HG02884 (cell line): ENCODE measurements around the gene DLX4.

Experiments
- ATAC-seq: cut with Tn5 transposase; IDR thresholded peaks from one replicate; pipeline ENCODE4 v1.9.1; 2021; ENCODE audit warnings: mild to moderate bottlenecking, moderate library complexity; ENCODE audit not compliant: unreplicated experiment

DLX4 gene

DNA sequence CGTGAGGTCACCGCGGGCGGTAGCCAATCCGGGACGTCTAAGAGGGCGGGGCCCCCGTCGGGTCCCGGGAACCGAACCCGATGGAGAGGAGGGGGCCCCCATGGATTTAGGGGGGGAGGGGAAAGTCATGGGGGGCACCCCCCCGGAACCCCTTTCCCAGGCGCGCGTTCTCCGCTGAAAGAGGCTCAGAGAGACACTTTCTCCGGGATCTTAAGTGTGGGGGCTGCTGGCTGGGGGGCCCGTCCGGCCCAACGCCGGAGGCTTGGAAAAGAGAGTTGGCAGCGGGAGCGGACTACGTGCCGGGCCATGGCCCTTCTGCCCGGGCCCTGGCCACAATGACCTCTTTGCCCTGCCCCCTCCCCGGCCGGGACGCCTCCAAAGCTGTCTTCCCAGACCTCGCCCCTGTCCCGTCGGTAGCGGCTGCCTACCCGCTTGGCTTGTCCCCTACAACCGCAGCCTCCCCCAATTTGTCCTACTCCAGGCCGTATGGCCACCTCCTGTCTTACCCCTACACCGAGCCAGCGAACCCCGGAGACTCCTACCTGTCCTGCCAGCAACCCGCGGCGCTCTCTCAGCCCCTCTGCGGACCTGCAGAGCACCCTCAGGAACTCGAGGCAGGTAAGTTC, at the start of gene DLX4:
Gene DLX4 (plus strand): TSS at position 57 of the 626 bp plus-strand sequence. CDS start 279 bp downstream, at position 336.
- no peak for ATAC-seq

- no peak for ATAC-seq
These were observed 48.8 kb upstream of the DLX4 start for GRCh38 chr17:49920030-49920769.

GRCh38 chr17:49922095-49922494, 46.9 kb upstream of the DLX4 start:
- no peak for ATAC-seq

GRCh38 chr17:49924116-49924515, 44.9 kb upstream of the DLX4 start:
- ATAC-seq = no peak

GRCh38 chr17:49924589-49924988, 44.4 kb upstream of the DLX4 start:
- no peak for ATAC-seq

DNA sequence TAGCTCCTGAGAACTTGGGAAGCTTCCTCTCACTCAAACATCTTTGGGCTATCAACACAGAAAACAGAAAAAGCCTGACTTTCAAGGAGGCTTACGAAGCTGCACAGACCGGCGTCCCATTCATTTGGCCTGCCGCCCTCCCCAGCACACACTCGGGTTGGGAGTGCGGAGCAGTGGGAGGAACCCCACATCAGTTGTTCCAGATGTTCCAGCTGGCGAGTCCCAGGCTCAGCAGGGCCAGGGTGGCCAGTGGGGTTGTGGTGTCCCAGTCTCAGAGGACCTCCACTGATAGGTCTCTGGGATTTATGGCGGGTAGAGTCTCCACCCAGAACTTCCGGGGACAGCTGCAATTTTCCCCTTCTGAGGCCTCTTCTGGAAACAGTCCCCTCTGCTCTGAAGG, 43.1 kb upstream of the DLX4 start:
- no peak for ATAC-seq

- no peak for ATAC-seq
These were observed 42.1 kb upstream of the DLX4 start for GRCh38 chr17:49926886-49927285.

DNA sequence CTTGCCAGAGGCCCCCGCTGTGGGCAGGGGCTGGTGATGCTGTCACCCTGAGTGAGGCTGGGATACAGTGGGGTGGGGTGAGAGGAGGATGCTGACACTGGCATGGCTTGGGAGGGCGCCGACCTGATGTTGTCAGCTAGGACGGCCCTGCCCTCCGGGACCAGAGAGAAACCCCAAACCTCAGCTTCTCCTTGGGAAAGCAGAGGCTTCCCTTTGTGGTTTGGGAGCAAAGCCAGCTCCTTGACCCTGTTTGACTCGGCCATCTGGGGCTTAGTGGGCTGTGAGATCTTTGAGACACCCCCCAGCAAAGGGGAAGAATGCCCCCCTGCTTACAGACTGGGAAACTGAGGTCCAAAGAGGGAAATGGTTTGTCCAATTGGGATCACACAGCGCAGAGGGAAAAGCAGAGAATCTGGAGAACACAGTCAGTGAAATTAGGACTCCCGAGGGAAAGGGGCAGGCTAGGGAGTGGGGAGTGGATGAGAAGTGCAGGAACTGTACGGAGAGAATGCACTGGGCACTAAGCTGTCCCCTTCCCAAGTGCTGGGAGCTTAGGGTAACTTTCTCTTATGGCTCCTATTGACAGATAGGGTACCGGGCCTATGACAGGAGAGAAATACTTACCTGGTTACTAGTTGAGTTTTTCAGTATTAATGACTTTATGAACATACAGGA, 40.7 kb upstream of the DLX4 start:
- ATAC-seq = no peak

GRCh38 chr17:49928837-49929475, 40.0 kb upstream of the DLX4 start:
- ATAC-seq = no peak

DNA sequence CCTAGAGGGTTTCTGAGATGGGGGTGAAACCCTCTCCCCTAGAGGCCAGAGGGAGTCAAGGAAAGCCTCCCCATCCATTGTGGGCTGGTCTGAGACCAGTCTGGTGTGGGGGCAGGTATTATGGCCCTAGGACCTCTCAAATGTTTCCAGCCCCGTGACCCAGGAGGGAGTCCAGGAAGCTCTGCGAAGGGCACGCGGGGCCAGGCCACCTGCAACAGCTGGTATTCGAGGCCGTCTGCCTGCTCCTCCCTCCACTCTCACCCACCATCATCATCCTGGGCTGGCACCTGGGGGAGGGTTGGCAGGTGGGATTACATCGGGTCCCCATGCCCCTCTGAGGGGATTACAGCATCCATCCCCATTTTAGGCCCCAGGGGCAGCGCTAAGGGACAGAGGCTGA, 38.1 kb upstream of the DLX4 start:
- ATAC-seq = no peak

GRCh38 chr17:49931416-49932137, 37.4 kb upstream of the DLX4 start:
- no peak for ATAC-seq

- no peak for ATAC-seq
These were observed 36.8 kb upstream of the DLX4 start for GRCh38 chr17:49932138-49932723.

DNA sequence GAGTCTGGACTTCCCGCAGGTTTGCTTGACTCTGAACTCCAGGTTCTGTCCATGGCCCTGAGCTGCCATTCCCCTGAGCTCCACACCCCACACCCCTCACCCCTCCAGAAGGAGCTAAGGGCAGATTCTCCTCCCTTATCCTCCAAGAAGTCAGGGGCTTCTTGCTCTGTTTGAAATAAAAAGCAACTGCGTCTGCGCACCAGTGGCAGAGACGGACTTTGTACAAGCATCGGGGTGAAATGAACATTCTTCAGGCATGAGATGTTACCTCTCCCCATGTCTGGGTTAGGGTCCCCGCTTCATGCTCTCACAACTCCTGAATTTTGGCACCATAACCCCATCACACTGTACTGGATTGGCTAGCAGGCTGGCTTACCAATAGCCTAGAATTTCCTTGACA, 36.1 kb upstream of the DLX4 start:
- no peak for ATAC-seq

GRCh38 chr17:49935526-49936210, 33.3 kb upstream of the DLX4 start:
- ATAC-seq = no peak

- no peak for ATAC-seq
These were observed 32.6 kb upstream of the DLX4 start for GRCh38 chr17:49936386-49936785.

DNA sequence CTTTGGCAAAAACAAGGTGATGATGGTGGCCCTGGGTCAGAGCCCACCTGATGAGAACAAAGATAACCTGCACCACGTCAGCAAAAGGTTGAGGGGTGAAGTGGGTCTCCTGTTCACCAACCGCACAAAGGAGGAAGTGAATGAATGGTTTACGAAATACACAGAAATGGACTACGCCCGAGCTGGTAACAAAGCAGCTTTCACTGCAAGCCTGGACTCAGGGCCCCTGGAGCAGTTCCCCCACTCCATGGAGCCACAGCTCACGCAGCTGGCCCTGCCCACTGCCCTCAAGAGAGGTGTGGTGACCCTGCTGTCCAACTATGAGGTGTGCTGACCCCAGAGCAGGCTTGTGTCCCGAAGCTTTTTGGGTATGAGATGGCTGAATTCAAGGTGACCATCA, 29.7 kb upstream of the DLX4 start:
- ATAC-seq = no peak

- no peak for ATAC-seq
These were observed 27.6 kb upstream of the DLX4 start for GRCh38 chr17:49941427-49941826.

- ATAC-seq = no peak
These were observed 26.0 kb upstream of the DLX4 start for GRCh38 chr17:49942947-49943346.

GRCh38 chr17:49944273-49944870, 24.6 kb upstream of the DLX4 start:
- no peak for ATAC-seq

DNA sequence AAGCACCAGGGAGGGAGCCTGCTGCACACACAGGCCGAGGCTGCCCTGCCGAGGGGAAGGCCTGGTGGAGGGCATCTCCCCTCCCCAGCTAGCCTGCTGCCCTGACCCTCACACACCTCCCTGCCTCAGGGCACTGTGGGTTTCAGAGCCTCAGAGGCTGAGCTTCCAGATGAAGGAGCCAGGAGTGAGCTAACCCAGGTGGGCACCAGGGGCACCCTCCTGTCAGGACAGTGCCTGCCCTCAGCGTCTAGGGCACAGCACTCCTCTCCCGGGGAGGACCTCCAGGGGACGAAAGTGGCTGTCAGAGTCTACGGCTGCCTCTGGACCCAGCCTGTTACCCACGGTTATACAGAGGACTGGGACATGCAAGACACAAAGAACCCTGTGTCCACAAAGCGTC, 22.8 kb upstream of the DLX4 start:
- ATAC-seq = no peak
